Gastrocnemius medialis (tissue), 4 donors: ENCODE measurements around the gene DRAM1. TPM values are rescaled to one million over a fixed set of nuclear protein-coding genes. Genes with fewer than 3 reads are reported as not detected.

ENCODE experiments used
- ATAC-seq, 2 donors: fragments of 150-250 bp; one replicate each; pipeline ENCODE4 v1.9.1; 2016
- DNase-seq, 2 donors: peaks; one replicate each; pipeline ENCODE4 v3.0.0-alpha.2; 2019
- H3K27ac ChIP-seq, 4 donors: fragments of 200-600 bp; sonication (generic); 1 replicate in 1 of 4; 2 replicates in 3 of 4; pipeline ENCODE4 v1.5.1; 2016 to 2018; ENCODE audit warnings: mild to moderate bottlenecking in 2 of 4, moderate library complexity in 1 of 4
- H3K27me3 ChIP-seq, 3 donors: fragments of 200-600 bp; sonication (generic) in 2 of 3; 1 replicate in 1 of 3; 2 replicates in 2 of 3; pipeline versions ENCODE4 v1.5.1 to v1.6.0; 2016 to 2019; ENCODE audit warnings: mild to moderate bottlenecking in 1 of 3, moderate library complexity in 1 of 3
- H3K36me3 ChIP-seq, 2 donors: fragments of 200-600 bp; sonication (generic) in 1 of 2; one replicate each; pipeline ENCODE4 v1.5.1; 2017 to 2018
- H3K4me1 ChIP-seq, 2 donors: fragments of 200-600 bp; sonication (generic) in 1 of 2; one replicate each; pipeline ENCODE4 v1.5.1; 2016 to 2017; ENCODE audit warnings: mild to moderate bottlenecking in 2 of 2
- H3K4me3 ChIP-seq, 4 donors: fragments of 200-600 bp; sonication (generic) in 3 of 4; 1 replicate in 1 of 4; 2 replicates in 3 of 4; pipeline ENCODE4 v1.5.1; 2016 to 2019; ENCODE audit warnings: mild to moderate bottlenecking in 2 of 4
- H3K9me3 ChIP-seq, 3 donors: fragments of 200-600 bp; sonication (generic) in 2 of 3; 1 replicate in 1 of 3; 2 replicates in 2 of 3; pipeline ENCODE4 v1.5.1; 2016 to 2019
- POLR2A ChIP-seq, 2 donors: fragments of 450-650 bp; IDR thresholded peaks; one replicate each; pipeline ENCODE4 v1.6.1; 2017; ENCODE audit warnings: antibody characterized with exemption in 2 of 2, mild to moderate bottlenecking in 2 of 2, moderate library complexity in 2 of 2
- in situ Hi-C, 4 donors: fragments of 200-750 bp; cut with MboI; loops; one replicate each; pipeline versions ENCODE4 v1.15.0 to v1.8.0; 2017; ENCODE audit warnings: low sequenced_read_pairs in 4 of 4
- intact Hi-C: fragments of 100-400 bp; cut with DNase I; formaldehyde crosslinking; loops from one replicate; pipeline ENCODE4 v1.15.1; 2023; ENCODE audit warnings: low total_unique reads
- total RNA-seq, 4 donors: library from RNA; depleted of rRNA; stranded (reverse); fragments of >200 nt; gene quantifications; one replicate each; pipeline versions ENCODE4 v1.1.0 to v1.2.3, GENCODE V29; 2016
- TF ChIP-seq, protein P1 (sequence below), 5 experiments: fragments of 450-650 bp in 3 of 5; fragments of 200-600 bp in 2 of 5; sonication (generic) in 2 of 5; IDR thresholded peaks in 4 of 5; conservative IDR thresholded peaks in 1 of 5; 1 replicate in 4 of 5; 2 replicates in 1 of 5; pipeline ENCODE4 v1.5.1; 2016 to 2019; ENCODE audit warnings: antibody characterized with exemption in 5 of 5, mild to moderate bottlenecking in 3 of 5, moderate library complexity in 3 of 5

The DRAM1 gene
- total RNA-seq, 4 donors from 2014 or later, result 2.9 to 7.2 (median 4.1) TPM

GRCh38 chr12:101891462-101891971, 14.1 kb downstream of the DRAM1 start:
- ATAC-seq (no peak), DNase-seq (peak in 1 of 2 donors; percentile 4)
- Histone ChIP-seq H3K27me3 (no peaks in the 10 kb centered on the region), H3K9me3 (no peaks in the 10 kb centered on the region), H3K4me1 (peaks cover 4 to 6% of the 10 kb centered on the region in 2 donors), H3K27ac (no peak overlapping the region), H3K4me3 (no peak overlapping the region), H3K36me3 (no peaks in the 10 kb centered on the region)
- peak in 1 of 2 donors; percentile 10 for TF ChIP-seq POLR2A (IDR thresholded peaks at IDR 0.05)
- TF ChIP-seq, protein P1, sequence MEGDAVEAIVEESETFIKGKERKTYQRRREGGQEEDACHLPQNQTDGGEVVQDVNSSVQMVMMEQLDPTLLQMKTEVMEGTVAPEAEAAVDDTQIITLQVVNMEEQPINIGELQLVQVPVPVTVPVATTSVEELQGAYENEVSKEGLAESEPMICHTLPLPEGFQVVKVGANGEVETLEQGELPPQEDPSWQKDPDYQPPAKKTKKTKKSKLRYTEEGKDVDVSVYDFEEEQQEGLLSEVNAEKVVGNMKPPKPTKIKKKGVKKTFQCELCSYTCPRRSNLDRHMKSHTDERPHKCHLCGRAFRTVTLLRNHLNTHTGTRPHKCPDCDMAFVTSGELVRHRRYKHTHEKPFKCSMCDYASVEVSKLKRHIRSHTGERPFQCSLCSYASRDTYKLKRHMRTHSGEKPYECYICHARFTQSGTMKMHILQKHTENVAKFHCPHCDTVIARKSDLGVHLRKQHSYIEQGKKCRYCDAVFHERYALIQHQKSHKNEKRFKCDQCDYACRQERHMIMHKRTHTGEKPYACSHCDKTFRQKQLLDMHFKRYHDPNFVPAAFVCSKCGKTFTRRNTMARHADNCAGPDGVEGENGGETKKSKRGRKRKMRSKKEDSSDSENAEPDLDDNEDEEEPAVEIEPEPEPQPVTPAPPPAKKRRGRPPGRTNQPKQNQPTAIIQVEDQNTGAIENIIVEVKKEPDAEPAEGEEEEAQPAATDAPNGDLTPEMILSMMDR (IDR thresholded peaks at IDR 0.05 in 4 of 5, conservative IDR thresholded peaks at IDR 0.05 in 1 of 5), result no peak
- in situ Hi-C loops, result no loop called here
- intact Hi-C loops, result no loop called here

GRCh38 chr12:101892794-101893193, 15.4 kb downstream of the DRAM1 start:
- TF ChIP-seq, protein P1 (IDR thresholded peaks at IDR 0.05 in 4 of 5, conservative IDR thresholded peaks at IDR 0.05 in 1 of 5), result no peak
- TF ChIP-seq POLR2A (IDR thresholded peaks at IDR 0.05), result no peak
- H3K36me3 ChIP-seq, result no peaks in the 10 kb centered on the region

GRCh38 chr12:101901777-101902176, 24.4 kb downstream of the DRAM1 start:
- H3K36me3 ChIP-seq, result peaks cover 0 to 4% of the 10 kb centered on the region in 2 donors
- intact Hi-C loops (no loop called here), in situ Hi-C loops (no loop called here)
- H3K27ac ChIP-seq, result no peak overlapping the region
- H3K27me3 ChIP-seq, result no peaks in the 10 kb centered on the region
- ATAC-seq (no peak), DNase-seq (no peak)
- no peaks in the 10 kb centered on the region for H3K4me1 ChIP-seq
- H3K9me3 ChIP-seq, result no peaks in the 10 kb centered on the region
- no peak overlapping the region for H3K4me3 ChIP-seq
- no peak for TF ChIP-seq POLR2A (IDR thresholded peaks at IDR 0.05)
- TF ChIP-seq, protein P1 (IDR thresholded peaks at IDR 0.05 in 4 of 5, conservative IDR thresholded peaks at IDR 0.05 in 1 of 5), result no peak

More at GRCh38 chr12:101892794-101893193, 15.4 kb downstream of the DRAM1 start:
- intact Hi-C loops, result no loop called here
- peaks cover 4 to 6% of the 10 kb centered on the region in 2 donors for H3K4me1 ChIP-seq
- H3K4me3 ChIP-seq, result no peak overlapping the region
- in situ Hi-C loops, result no loop called here
- H3K27me3 ChIP-seq, result no peaks in the 10 kb centered on the region
- no peak for DNase-seq
- no peaks in the 10 kb centered on the region for H3K9me3 ChIP-seq
- H3K27ac ChIP-seq, result no peak overlapping the region
- no peak for ATAC-seq

DNA sequence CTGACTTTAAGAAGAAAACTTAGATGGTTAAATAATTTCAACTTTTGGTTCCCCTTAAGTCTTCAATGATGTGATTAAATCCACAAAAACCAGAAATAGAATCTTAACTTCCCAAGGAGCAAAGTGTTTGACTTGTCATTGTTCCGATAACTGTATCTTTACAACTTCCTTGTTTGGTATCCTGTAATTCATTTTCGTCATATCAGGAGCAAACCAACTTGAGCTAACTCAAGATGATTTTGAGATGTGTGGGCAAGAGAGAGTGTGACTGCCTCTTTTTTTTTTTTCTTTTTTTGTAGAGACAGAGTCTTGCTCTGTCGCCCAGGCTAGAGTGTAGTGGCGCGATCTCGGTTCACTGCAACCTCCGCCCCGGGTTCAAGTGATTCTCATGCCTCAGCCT, 25.3 kb downstream of the DRAM1 start:
- no peaks in the 10 kb centered on the region for H3K9me3 ChIP-seq
- no peak overlapping the region for H3K4me3 ChIP-seq
- no peak for TF ChIP-seq POLR2A (IDR thresholded peaks at IDR 0.05)
- TF ChIP-seq, protein P1 (IDR thresholded peaks at IDR 0.05 in 4 of 5, conservative IDR thresholded peaks at IDR 0.05 in 1 of 5), result no peak
- ATAC-seq (no peak), DNase-seq (no peak)
- H3K27ac ChIP-seq, result no peak overlapping the region
- in situ Hi-C loops (no loop called here), intact Hi-C loops (no loop called here)
- no peaks in the 10 kb centered on the region for H3K4me1 ChIP-seq
- H3K27me3 ChIP-seq, result no peaks in the 10 kb centered on the region
- H3K36me3 ChIP-seq, result peaks cover 0 to 4% of the 10 kb centered on the region in 2 donors

DNA sequence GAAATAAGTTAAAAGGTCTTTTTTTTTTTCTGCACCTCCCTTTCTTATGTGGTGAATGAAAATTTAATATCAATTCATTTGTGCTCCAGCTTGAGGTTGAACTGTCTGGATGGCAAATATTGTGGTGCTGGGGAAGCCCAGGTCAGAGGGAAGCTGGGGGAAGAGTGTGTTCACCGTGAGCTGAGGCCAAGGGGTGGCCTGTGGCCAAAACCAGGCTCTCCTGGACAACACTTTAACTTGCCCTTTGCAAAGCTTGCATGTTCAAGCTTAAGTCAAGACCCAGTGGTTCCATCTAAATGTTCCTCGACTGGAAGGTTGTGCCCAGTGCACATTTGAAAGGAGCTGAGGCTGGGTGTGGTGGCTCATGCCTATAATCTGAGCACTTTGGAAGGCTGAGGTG, 28.8 kb downstream of the DRAM1 start:
- Histone ChIP-seq H3K27me3 (no peaks in the 10 kb centered on the region), H3K4me1 (no peaks in the 10 kb centered on the region), H3K4me3 (no peak overlapping the region), H3K27ac (no peak overlapping the region), H3K9me3 (no peaks in the 10 kb centered on the region), H3K36me3 (peaks cover 0 to 4% of the 10 kb centered on the region in 2 donors)
- TF ChIP-seq POLR2A (IDR thresholded peaks at IDR 0.05), result no peak
- intact Hi-C loops (no loop called here), in situ Hi-C loops (no loop called here)
- DNase-seq, result no peak
- no peak for ATAC-seq
